ENCODE results near the gene TRIM58.

TRIM58 gene

GRCh38 chr1:247857069-247857984 is at the start of gene TRIM58:
Gene TRIM58 (plus strand): TSS chr1:247857187. CDS start chr1:247857247, 60 bp downstream.
- no peak for TF ChIP-seq CTCF (IDR thresholded peaks at IDR 0.05; ENCODE audit: low read depth, low read length)
- peak within 1 kb of the TSS; percentile 51 for H3K4me3 ChIP-seq (ENCODE audit: low read depth, low read length)

DNA sequence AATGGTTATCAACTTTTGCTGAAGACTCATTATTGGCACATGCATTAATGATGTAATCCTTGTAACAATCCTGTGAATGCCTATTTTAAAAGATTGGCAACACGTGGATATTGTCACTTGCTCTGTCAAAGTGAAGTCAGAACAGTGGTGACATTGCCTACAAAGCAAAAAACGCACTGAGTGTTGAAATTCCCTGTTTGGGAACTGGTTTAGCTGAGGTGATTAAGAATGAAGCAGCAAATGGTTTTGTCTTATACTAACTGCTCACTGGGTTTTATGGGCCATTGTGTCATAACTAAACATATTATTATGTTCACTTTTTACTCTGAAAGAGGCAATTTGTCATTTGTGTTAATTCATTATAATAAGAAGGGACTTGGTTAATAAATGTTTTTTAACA is 44.4 kb upstream of the TRIM58 start:
- no peak overlapping the region for H3K4me3 ChIP-seq (ENCODE audit: low read depth, low read length)
- TF ChIP-seq CTCF (IDR thresholded peaks at IDR 0.05; ENCODE audit: low read depth, low read length), result no peak

DNA sequence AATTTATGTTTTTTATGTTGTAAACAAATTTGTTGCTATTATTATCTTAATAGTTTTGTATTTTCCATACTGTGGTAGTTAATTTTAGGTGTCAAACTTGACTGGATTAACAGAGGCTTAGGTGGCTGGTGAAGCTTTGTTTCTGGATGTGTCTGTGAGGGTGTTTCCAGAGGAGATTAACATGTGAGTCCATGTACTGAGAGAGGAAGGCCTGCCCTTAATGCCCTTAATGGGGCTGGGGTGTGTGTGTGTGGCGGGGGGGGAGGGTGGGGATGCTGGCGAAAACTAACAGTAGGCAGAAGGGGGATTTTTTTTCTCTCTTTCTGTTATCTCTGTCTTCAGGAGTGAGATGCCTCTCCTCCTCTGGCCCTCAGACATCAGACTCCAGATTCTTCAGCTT is 34.9 kb upstream of the TRIM58 start:
- H3K4me3 ChIP-seq (ENCODE audit: low read depth, low read length), result no peak overlapping the region
- no peak for TF ChIP-seq CTCF (IDR thresholded peaks at IDR 0.05; ENCODE audit: low read depth, low read length)

DNA sequence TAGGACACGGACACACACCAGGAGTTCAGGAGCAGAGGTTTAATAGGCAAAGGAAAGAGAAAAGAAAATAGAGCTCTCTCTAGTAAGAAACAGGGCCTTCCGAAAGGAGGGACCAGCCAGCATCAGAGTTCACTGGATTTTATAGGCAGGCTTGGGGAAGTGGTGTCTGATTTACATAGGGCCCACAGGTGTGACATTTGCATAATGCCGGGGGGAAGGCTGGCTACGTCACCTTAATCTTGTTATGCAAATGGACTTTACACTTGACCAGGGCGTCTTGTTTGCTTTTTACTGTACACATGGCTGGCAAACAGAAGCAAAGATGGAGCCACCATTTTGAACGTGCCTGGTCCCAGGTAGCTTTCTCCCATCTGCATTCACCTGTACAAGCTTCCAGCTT is 33.0 kb upstream of the TRIM58 start, which contains the start of gene OR14A16:
OR14A16 (minus strand) TSS at position 97 of the 400 bp plus-strand sequence. CDS start 8,390 bp downstream, outside the sequence.
- H3K4me3 ChIP-seq (ENCODE audit: low read depth, low read length), result no peak within 1 kb of the TSS
- TF ChIP-seq CTCF (IDR thresholded peaks at IDR 0.05; ENCODE audit: low read depth, low read length), result no peak

GRCh38 chr1:247825362-247825761 is 31.6 kb upstream of the TRIM58 start:
- H3K4me3 ChIP-seq (ENCODE audit: low read depth, low read length), result no peak overlapping the region
- no peak for TF ChIP-seq CTCF (IDR thresholded peaks at IDR 0.05; ENCODE audit: low read depth, low read length)

- TF ChIP-seq CTCF (IDR thresholded peaks at IDR 0.05; ENCODE audit: low read depth, low read length), result no peak
- H3K4me3 ChIP-seq (ENCODE audit: low read depth, low read length), result no peak overlapping the region
Observed at GRCh38 chr1:247829656-247830055, 27.3 kb upstream of the TRIM58 start.

DNA sequence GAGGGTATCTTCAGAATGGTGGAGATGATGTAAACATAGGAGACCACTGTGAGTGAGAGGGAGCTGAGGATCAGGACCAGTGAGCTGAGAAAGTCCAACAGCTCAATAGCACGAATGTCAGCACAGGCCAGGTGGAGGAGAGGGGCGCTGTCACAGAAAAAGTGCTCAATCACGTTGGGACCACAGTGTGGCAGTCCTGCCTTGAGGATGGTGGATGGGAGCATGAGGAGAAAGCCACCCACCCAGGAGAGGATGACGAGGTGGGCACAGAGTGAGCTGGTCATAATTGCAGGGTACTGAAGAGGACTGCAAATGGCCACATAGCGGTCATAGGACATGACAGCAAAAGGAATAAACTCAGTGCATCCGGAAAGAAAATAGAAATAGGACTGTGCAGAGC is 23.4 kb upstream of the TRIM58 start:
- no peak for TF ChIP-seq CTCF (IDR thresholded peaks at IDR 0.05; ENCODE audit: low read depth, low read length)
- no peak overlapping the region for H3K4me3 ChIP-seq (ENCODE audit: low read depth, low read length)

Data from WI38 (cell line).